H1 (cell line): ENCODE measurements around the gene UGT1A6. TPM values are rescaled to one million over a fixed set of nuclear protein-coding genes. Genes with fewer than 3 reads are reported as not detected.

Source experiments
- CTCF ChIA-PET: fragments of 300-600 bp; sonication (Branson Sonifier 250); formaldehyde crosslinking; loops from one replicate; lab custom pipeline; 2021; ENCODE audit not compliant: partially characterized antibody; lab: Charles Lee
- POLR2A ChIA-PET: fragments of 300-600 bp; sonication (Branson Sonifier 250); formaldehyde crosslinking; loops from one replicate; lab custom pipeline; 2021; ENCODE audit warnings: inconsistent platforms; ENCODE audit not compliant: partially characterized antibody; lab: Charles Lee
- DNase-seq, 2 experiments: peaks; one replicate each; pipeline versions ENCODE4 v3.0.0 to v3.0.0-alpha.2; 2010 to 2022; ENCODE audit warnings: low spot score in 2 of 2, low read depth in 1 of 2, mixed read lengths in 1 of 2
- FAIRE-seq: peaks from 2 replicates; lab custom pipeline; 2011; peaks lifted over from hg19 to GRCh38; lab: Jason Lieb, UNC
- H2AFZ ChIP-seq: 2 replicates; pipeline ENCODE4 v1.8.1; 2012; ENCODE audit warnings: low read length, inconsistent platforms
- H2AK5ac ChIP-seq: 2 replicates; pipeline ENCODE4 v1.6.1; 2013; ENCODE audit warnings: low read depth, low read length
- H2BK120ac ChIP-seq: replicated peaks from 2 replicates; pipeline ENCODE3; 2013; ENCODE audit warnings: low read depth, low read length, inconsistent platforms
- H2BK12ac ChIP-seq: 2 replicates; pipeline ENCODE4 v1.6.1; 2013; ENCODE audit warnings: low read depth, low read length
- H2BK15ac ChIP-seq: 2 replicates; pipeline ENCODE4 v1.6.1; 2013; ENCODE audit warnings: low read length
- H2BK20ac ChIP-seq: 2 replicates; pipeline ENCODE4 v1.6.1; 2013; ENCODE audit warnings: low read length
- H2BK5ac ChIP-seq: 2 replicates; pipeline ENCODE4 v1.6.1; 2013; ENCODE audit warnings: low read depth, low read length
- H3K14ac ChIP-seq: 2 replicates; pipeline ENCODE4 v1.6.1; 2013; ENCODE audit warnings: inconsistent platforms; ENCODE audit not compliant: insufficient read length
- H3K18ac ChIP-seq: 2 replicates; pipeline ENCODE4 v1.6.1; 2013; ENCODE audit warnings: low read length; ENCODE audit errors: extremely low read depth
- H3K23ac ChIP-seq: 2 replicates; pipeline ENCODE4 v1.6.1; 2013; ENCODE audit warnings: inconsistent platforms; ENCODE audit not compliant: insufficient read length
- H3K23me2 ChIP-seq: 2 replicates; pipeline ENCODE4 v1.6.1; 2013; ENCODE audit warnings: low read depth, low read length
- H3K27ac ChIP-seq: 2 replicates; pipeline ENCODE4 v1.6.1; 2011; ENCODE audit warnings: low read depth, low read length, inconsistent platforms
- H3K27me3 ChIP-seq, 4 experiments: replicated peaks in 1 of 4; 1 replicate in 1 of 4; 2 replicates in 3 of 4; pipeline versions ENCODE4 v1.6.1 to v1.8.1; 2011 to 2013; ENCODE audit warnings: low read length in 3 of 4, mild to moderate bottlenecking in 3 of 4, inconsistent platforms in 2 of 4, mixed read lengths in 2 of 4, moderate library complexity in 1 of 4; ENCODE audit not compliant: control insufficient read depth in 3 of 4, insufficient read depth in 3 of 4; ENCODE audit errors: extremely low read depth in 1 of 4
- H3K36me3 ChIP-seq, 4 experiments: 2 replicates each; pipeline versions ENCODE4 v1.6.1 to v1.8.1; 2011 to 2013; ENCODE audit warnings: mild to moderate bottlenecking in 4 of 4, low read length in 3 of 4, moderate library complexity in 2 of 4, control low read depth in 1 of 4, inconsistent platforms in 1 of 4; ENCODE audit not compliant: insufficient read depth in 4 of 4, control insufficient read depth in 2 of 4
- H3K4ac ChIP-seq: replicated peaks from 2 replicates; pipeline ENCODE3; 2013; ENCODE audit warnings: low read length, low read depth, mixed read lengths, inconsistent platforms; ENCODE audit not compliant: insufficient read length
- H3K4me1 ChIP-seq, 4 experiments: replicated peaks in 1 of 4; 1 replicate in 1 of 4; 2 replicates in 3 of 4; pipeline versions ENCODE4 v1.6.1 to v1.8.1; 2011 to 2013; ENCODE audit warnings: low read length in 3 of 4, inconsistent platforms in 2 of 4, mixed read lengths in 1 of 4; ENCODE audit not compliant: insufficient read depth in 4 of 4, control insufficient read depth in 3 of 4
- H3K4me2 ChIP-seq, 2 experiments: 2 replicates each; pipeline versions ENCODE4 v1.6.1 to v1.8.1; 2011 to 2013; ENCODE audit warnings: low read depth in 2 of 2, low read length in 2 of 2, control low read depth in 1 of 2, inconsistent platforms in 1 of 2, mild to moderate bottlenecking in 1 of 2; ENCODE audit not compliant: insufficient read depth in 1 of 2
- H3K4me3 ChIP-seq, 4 experiments: fragments of 200-600, 300-600 bp in 1 of 4; sonication (generic), shearing (Covaris generic), sonication (Bioruptor Twin) in 1 of 4; 2 replicates each; pipeline versions ENCODE4 v1.5.1 to v1.8.1; 2011 to 2016; ENCODE audit warnings: low read length in 4 of 4, low read depth in 3 of 4, control low read depth in 2 of 4, inconsistent platforms in 2 of 4, mild to moderate bottlenecking in 2 of 4, mixed read lengths in 1 of 4, moderate library complexity in 1 of 4; ENCODE audit not compliant: insufficient read depth in 2 of 4; ENCODE audit errors: extremely low read depth in 1 of 4
- H3K56ac ChIP-seq: replicated peaks from 2 replicates; pipeline ENCODE3; 2013; ENCODE audit warnings: low read depth, mild to moderate bottlenecking, mixed read lengths, low read length, inconsistent platforms; ENCODE audit not compliant: insufficient read length
- H3K79me1 ChIP-seq: 2 replicates; pipeline ENCODE4 v1.6.1; 2013; ENCODE audit warnings: low read depth, low read length, control low read depth
- H3K79me2 ChIP-seq, 2 experiments: 2 replicates each; pipeline versions ENCODE4 v1.6.1 to v1.8.1; 2012 to 2013; ENCODE audit warnings: low read length in 2 of 2, mild to moderate bottlenecking in 2 of 2, inconsistent platforms in 1 of 2; ENCODE audit not compliant: insufficient read depth in 2 of 2, control insufficient read depth in 1 of 2
- H3K9ac ChIP-seq, 4 experiments: replicated peaks in 1 of 4; 1 replicate in 1 of 4; 2 replicates in 3 of 4; pipeline versions ENCODE4 v1.6.1 to v1.8.1; 2011 to 2013; ENCODE audit warnings: low read depth in 3 of 4, low read length in 3 of 4, control low read depth in 2 of 4, mild to moderate bottlenecking in 2 of 4, moderate library complexity in 2 of 4, inconsistent platforms in 1 of 4; ENCODE audit errors: extremely low read depth in 1 of 4
- H3K9me3 ChIP-seq, 2 experiments: 2 replicates each; pipeline versions ENCODE4 v1.6.1 to v1.8.1; 2012 to 2013; ENCODE audit warnings: mild to moderate bottlenecking in 2 of 2, moderate library complexity in 2 of 2, control low read depth in 1 of 2, inconsistent platforms in 1 of 2, low read depth in 1 of 2, low read length in 1 of 2, mixed read lengths in 1 of 2; ENCODE audit not compliant: insufficient read depth in 2 of 2
- H4K20me1 ChIP-seq, 2 experiments: replicated peaks in 1 of 2; 2 replicates each; pipeline versions ENCODE3 to v1.8.1; 2011 to 2013; ENCODE audit warnings: inconsistent platforms in 2 of 2, low read length in 2 of 2, mild to moderate bottlenecking in 1 of 2; ENCODE audit not compliant: insufficient read depth in 2 of 2, control insufficient read depth in 1 of 2
- H4K5ac ChIP-seq: 2 replicates; pipeline ENCODE4 v1.6.1; 2013; ENCODE audit warnings: low read length, low read depth, mixed read lengths, inconsistent platforms; ENCODE audit not compliant: insufficient read length
- H4K8ac ChIP-seq: 2 replicates; pipeline ENCODE4 v1.8.0; 2013; ENCODE audit warnings: mild to moderate bottlenecking, moderate library complexity, low read length, inconsistent platforms; ENCODE audit not compliant: insufficient read depth; ENCODE audit errors: extremely low read depth
- H4K91ac ChIP-seq: replicated peaks from 2 replicates; pipeline ENCODE3; 2013; ENCODE audit warnings: low read length, mixed read lengths, inconsistent platforms; ENCODE audit not compliant: insufficient read length
- CHD2 ChIP-seq: IDR thresholded peaks from 2 replicates; pipeline ENCODE4 v1.6.1; 2012; ENCODE audit warnings: low read length, improper control_type of control experiment
- JUN ChIP-seq: IDR thresholded peaks from 2 replicates; pipeline ENCODE4 v1.6.1; 2011; ENCODE audit warnings: low read depth, mild to moderate bottlenecking, improper control_type of control experiment, low read length
- TAF7 ChIP-seq: optimal IDR thresholded peaks from 2 replicates; pipeline ENCODE3; 2011; ENCODE audit warnings: low read depth, mild to moderate bottlenecking, inconsistent platforms, low read length, moderate library complexity, borderline replicate concordance
- WGBS, 2 experiments: shearing (Covaris generic) in 1 of 2; methylation state at CpG; one replicate each; pipeline versions ENCODE4 v1.1.6 to v1.1.7; 2013 to 2015; ENCODE audit warnings: low lambda C conversion rate in 2 of 2, mixed read lengths in 2 of 2, inconsistent platforms in 1 of 2, low coverage in 1 of 2, missing lambda C conversion rate in 1 of 2; ENCODE audit not compliant: insufficient replicate concordance in 2 of 2, insufficient coverage in 1 of 2, insufficient read length in 1 of 2; ENCODE audit errors: extremely low coverage in 1 of 2, missing lambda C conversion rate in 1 of 2; 5-methylcytosine and 5-hydroxymethylcytosine counted together
- polyA plus RNA-seq, 7 experiments: library from polyadenylated mRNA; depleted of rRNA in 3 of 7; stranded (reverse) in 5 of 7; unstranded in 2 of 7; fragments of >200 nt in 5 of 7; fragments of 200-250 nt in 2 of 7; gene quantifications; 1 replicate in 5 of 7; 2 replicates in 1 of 7; 4 replicates in 1 of 7; pipeline versions ENCODE4 v1.2.1 to v1.2.3, GENCODE V29; 2011 to 2013; ENCODE audit warnings: missing spikeins in 2 of 7, mixed read lengths in 2 of 7
- total RNA-seq: library from RNA; stranded (reverse); fragmentation: NEBNext Ultra II Directional; extraction: Animal tissue kit (Norgen Biotek cat#: 25700); gene quantifications from 2 replicates; pipeline ENCODE4 v1.2.1, GENCODE V29; 2021
- TF ChIP-seq, protein P1 (sequence below): IDR thresholded peaks from 2 replicates; pipeline ENCODE4 v1.6.1; 2012; ENCODE audit warnings: low read length, inconsistent platforms

The UGT1A6 gene
- total and polyA plus RNA-seq, 2 of the 8 experiments (the other 6 are each of a cell fraction or from before 2014, with no cell fraction given): not detected

DNA sequence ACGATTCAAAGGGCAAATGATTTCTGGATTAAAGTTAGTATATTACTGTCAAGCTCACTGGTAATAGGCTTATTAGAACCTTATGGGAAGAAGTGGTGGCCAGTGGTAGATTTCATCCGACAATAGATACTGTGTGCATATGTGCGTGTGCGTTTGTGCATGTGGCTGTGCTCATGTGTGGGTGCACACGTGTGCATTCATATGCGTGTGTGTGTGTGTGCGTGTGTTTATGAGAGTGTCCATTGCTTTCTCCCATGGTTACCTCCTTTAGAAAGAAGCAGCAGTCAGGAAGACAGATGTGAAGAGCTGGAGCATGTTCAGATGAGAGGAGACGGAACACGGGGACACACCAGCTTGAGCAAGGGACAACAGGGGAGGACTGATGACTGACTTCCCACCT is 76.6 kb downstream of the UGT1A6 start:
- DNase-seq (no peak), FAIRE-seq (no peak)

More for the DNA sequence above, 76.6 kb downstream of the UGT1A6 start:
- Histone ChIP-seq H4K20me1 (no peaks in the 10 kb centered on the region), H3K14ac (no peak overlapping the region), H3K56ac (no peak overlapping the region), H2BK5ac (peak overlapping the region; percentile 63; the same call in 1 of the 2 replicates), H4K8ac (no peak overlapping the region), H3K27me3 (no peaks in the 10 kb centered on the region), H3K18ac (no peak overlapping the region), H3K4me1 (no peaks in the 10 kb centered on the region; a peak in 1 of 7 replicates), H2AFZ (no peak overlapping the region), H3K27ac (no peak overlapping the region), H3K4me3 (no peak overlapping the region), H2AK5ac (no peak overlapping the region), H4K91ac (peak overlapping the region; percentile 17), H3K4me2 (no peak overlapping the region), H3K23me2 (peaks cover 2% of the 10 kb centered on the region; the same call in 1 of the 2 replicates), H3K9ac (no peak overlapping the region), H2BK12ac (no peak overlapping the region)
- CTCF ChIA-PET: interaction anchor here (0.6 to 1.1 kb wide), 2 partner anchors 27 to 29 kb away, joined by 3 to 5 read pairs; no protein-coding TSS in a partner anchor
- TF ChIP-seq, protein P1, sequence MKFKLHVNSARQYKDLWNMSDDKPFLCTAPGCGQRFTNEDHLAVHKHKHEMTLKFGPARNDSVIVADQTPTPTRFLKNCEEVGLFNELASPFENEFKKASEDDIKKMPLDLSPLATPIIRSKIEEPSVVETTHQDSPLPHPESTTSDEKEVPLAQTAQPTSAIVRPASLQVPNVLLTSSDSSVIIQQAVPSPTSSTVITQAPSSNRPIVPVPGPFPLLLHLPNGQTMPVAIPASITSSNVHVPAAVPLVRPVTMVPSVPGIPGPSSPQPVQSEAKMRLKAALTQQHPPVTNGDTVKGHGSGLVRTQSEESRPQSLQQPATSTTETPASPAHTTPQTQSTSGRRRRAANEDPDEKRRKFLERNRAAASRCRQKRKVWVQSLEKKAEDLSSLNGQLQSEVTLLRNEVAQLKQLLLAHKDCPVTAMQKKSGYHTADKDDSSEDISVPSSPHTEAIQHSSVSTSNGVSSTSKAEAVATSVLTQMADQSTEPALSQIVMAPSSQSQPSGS: no peak
- TF ChIP-seq CHD2 (no peak), TAF7 (no peak), JUN (no peak)
- TF ChIP-seq, all 59 proteins: peak for 0
- no peak overlapping the region for H2BK15ac ChIP-seq
- H3K23ac ChIP-seq: no peak overlapping the region
- 0 out of 2 replicates have a peak overlapping the region, but pooled peaks have one; percentile 56 for H2BK20ac ChIP-seq
- H3K79me1 ChIP-seq: no peaks in the 10 kb centered on the region
- H3K79me2 ChIP-seq: no peaks in the 10 kb centered on the region
- no peaks in the 10 kb centered on the region for H3K36me3 ChIP-seq
- no peak overlapping the region for H3K4ac ChIP-seq
- no peak overlapping the region for H2BK120ac ChIP-seq
- 94% methylated on average over 9 of the region's 9 CpGs; no CpG with 5 or more reads in 1 of the 2 experiments for WGBS, 2 experiments
- H3K9me3 ChIP-seq: peaks cover 3 to 4% of the 10 kb centered on the region in 2 experiments; a peak in 1 of 4 replicates
- POLR2A ChIA-PET: no interaction called here
- H4K5ac ChIP-seq: no peak overlapping the region
